Left ventricle myocardium superior (tissue), 1 donor: ENCODE measurements around the gene ETV5. TPM values are rescaled to one million over a fixed set of nuclear protein-coding genes. Genes with fewer than 3 reads are reported as not detected.

Experiments used
- ATAC-seq: fragments of 200-7000 bp; cut with Tn5 transposase; one replicate; pipeline ENCODE4 v1.9.1; 2020; ENCODE audit warnings: mild to moderate bottlenecking, moderate library complexity
- DNase-seq: peaks from one replicate; pipeline ENCODE4 v3.0.0-alpha.2; 2020
- intact Hi-C: fragments of 100-400 bp; cut with micrococcal nuclease; formaldehyde crosslinking; loops from one replicate; pipeline ENCODE4 v1.11.0; 2022
- total RNA-seq: library from RNA; stranded (reverse); fragmentation: NEBNext Ultra II Directional; extraction: Animal tissue kit (Norgen Biotek cat#: 25700); gene quantifications from one replicate; pipeline ENCODE4 v1.2.1, GENCODE V29; 2021
- donor health status: DM: no; HTN: yes; CAD: no; lungs with severe emphysema.

The ETV5 gene
- total RNA-seq, 1 donor from 2014 or later = 3.4 TPM

GRCh38 chr3:186002884-186003472 lies 105.9 kb downstream of the ETV5 start:
- ATAC-seq (no peak), DNase-seq (no peak)
- intact Hi-C loops = no loop called here

GRCh38 chr3:186001842-186002241 lies 107.0 kb downstream of the ETV5 start:
- intact Hi-C loops = no loop called here
- DNase-seq = no peak
- ATAC-seq = no peak

- DNase-seq = no peak
- ATAC-seq = no peak
- intact Hi-C loops = no loop called here
These were observed 109.7 kb downstream of the ETV5 start for GRCh38 chr3:185999221-185999620.

- DNase-seq (no peak), ATAC-seq (no peak)
- intact Hi-C loops = no loop called here
These were observed 110.8 kb downstream of the ETV5 start for GRCh38 chr3:185998136-185998535.

GRCh38 chr3:185997130-185997529 lies 111.8 kb downstream of the ETV5 start:
- no peak for DNase-seq
- intact Hi-C loops = no loop called here
- ATAC-seq = no peak

Other genes with a start within 250 kb of the ETV5 start
- 45.7 TPM for gene TRA2B, start 171.1 kb downstream of the ETV5 start, total RNA-seq